Neural cell (in vitro differentiated cells): Measurements from ENCODE around the gene SPOP.

ENCODE experiments used
- EZH2 ChIP-seq: fragments of 200-600, 300-800 bp; shearing (Covaris generic), sonication (generic); IDR thresholded peaks from 2 replicates; pipeline ENCODE4 v1.6.1; 2014; ENCODE audit warnings: antibody characterized with exemption, low read length, borderline replicate concordance, mild to moderate bottlenecking; ENCODE audit not compliant: insufficient read depth, poor library complexity, severe bottlenecking
- POLR2AphosphoS5 ChIP-seq: IDR thresholded peaks from 2 replicates; pipeline ENCODE4 v1.6.1; 2012
- RAD21 ChIP-seq: fragments of 450-650 bp; conservative IDR thresholded peaks from 2 replicates; pipeline ENCODE4 v1.6.1; 2014; ENCODE audit warnings: antibody characterized with exemption, mild to moderate bottlenecking, moderate library complexity
- SMC3 ChIP-seq: fragments of 450-650 bp; conservative IDR thresholded peaks from 2 replicates; pipeline ENCODE4 v1.6.1; 2014; ENCODE audit warnings: antibody characterized with exemption, mild to moderate bottlenecking, moderate library complexity; ENCODE audit not compliant: poor library complexity
- TAF1 ChIP-seq: IDR thresholded peaks from 2 replicates; pipeline ENCODE4 v1.6.1; 2012; ENCODE audit warnings: low read depth
- TF ChIP-seq, protein P1 (sequence below): fragments of 450-650 bp; IDR thresholded peaks from 2 replicates; pipeline ENCODE4 v1.5.1; 2014; ENCODE audit warnings: antibody characterized with exemption, mild to moderate bottlenecking, moderate library complexity; ENCODE audit not compliant: poor library complexity, severe bottlenecking
- TF ChIP-seq, protein P2 (sequence below): IDR thresholded peaks from 2 replicates; pipeline ENCODE4 v1.6.1; 2012; ENCODE audit warnings: borderline replicate concordance

DNA sequence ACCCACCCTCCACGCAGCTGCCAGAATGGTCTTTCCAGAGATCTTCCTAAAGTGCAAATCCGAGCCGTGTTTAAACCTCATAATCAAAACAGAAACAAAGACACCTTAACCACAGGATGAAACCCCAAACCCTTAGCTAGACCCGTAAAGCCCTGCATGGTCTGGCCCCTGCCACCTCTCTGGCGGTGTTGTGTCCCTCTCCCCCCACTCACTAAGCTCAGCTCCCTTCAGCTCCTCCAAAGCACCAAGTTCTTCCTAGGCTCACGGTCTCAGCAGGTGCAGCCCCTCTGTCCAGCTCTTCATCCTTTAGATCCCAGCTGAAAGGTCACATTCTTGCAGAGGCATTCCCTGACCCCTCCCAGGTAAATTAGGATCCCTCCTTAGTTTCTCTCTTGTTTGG, 106.6 kb downstream of the SPOP start:
- TF ChIP-seq, protein P1, sequence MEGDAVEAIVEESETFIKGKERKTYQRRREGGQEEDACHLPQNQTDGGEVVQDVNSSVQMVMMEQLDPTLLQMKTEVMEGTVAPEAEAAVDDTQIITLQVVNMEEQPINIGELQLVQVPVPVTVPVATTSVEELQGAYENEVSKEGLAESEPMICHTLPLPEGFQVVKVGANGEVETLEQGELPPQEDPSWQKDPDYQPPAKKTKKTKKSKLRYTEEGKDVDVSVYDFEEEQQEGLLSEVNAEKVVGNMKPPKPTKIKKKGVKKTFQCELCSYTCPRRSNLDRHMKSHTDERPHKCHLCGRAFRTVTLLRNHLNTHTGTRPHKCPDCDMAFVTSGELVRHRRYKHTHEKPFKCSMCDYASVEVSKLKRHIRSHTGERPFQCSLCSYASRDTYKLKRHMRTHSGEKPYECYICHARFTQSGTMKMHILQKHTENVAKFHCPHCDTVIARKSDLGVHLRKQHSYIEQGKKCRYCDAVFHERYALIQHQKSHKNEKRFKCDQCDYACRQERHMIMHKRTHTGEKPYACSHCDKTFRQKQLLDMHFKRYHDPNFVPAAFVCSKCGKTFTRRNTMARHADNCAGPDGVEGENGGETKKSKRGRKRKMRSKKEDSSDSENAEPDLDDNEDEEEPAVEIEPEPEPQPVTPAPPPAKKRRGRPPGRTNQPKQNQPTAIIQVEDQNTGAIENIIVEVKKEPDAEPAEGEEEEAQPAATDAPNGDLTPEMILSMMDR = no peak
- no peak for TF ChIP-seq RAD21
- no peak for TF ChIP-seq EZH2
- no peak for TF ChIP-seq POLR2AphosphoS5
- TF ChIP-seq TAF1 = no peak
- TF ChIP-seq SMC3 = no peak
- TF ChIP-seq, protein P2, sequence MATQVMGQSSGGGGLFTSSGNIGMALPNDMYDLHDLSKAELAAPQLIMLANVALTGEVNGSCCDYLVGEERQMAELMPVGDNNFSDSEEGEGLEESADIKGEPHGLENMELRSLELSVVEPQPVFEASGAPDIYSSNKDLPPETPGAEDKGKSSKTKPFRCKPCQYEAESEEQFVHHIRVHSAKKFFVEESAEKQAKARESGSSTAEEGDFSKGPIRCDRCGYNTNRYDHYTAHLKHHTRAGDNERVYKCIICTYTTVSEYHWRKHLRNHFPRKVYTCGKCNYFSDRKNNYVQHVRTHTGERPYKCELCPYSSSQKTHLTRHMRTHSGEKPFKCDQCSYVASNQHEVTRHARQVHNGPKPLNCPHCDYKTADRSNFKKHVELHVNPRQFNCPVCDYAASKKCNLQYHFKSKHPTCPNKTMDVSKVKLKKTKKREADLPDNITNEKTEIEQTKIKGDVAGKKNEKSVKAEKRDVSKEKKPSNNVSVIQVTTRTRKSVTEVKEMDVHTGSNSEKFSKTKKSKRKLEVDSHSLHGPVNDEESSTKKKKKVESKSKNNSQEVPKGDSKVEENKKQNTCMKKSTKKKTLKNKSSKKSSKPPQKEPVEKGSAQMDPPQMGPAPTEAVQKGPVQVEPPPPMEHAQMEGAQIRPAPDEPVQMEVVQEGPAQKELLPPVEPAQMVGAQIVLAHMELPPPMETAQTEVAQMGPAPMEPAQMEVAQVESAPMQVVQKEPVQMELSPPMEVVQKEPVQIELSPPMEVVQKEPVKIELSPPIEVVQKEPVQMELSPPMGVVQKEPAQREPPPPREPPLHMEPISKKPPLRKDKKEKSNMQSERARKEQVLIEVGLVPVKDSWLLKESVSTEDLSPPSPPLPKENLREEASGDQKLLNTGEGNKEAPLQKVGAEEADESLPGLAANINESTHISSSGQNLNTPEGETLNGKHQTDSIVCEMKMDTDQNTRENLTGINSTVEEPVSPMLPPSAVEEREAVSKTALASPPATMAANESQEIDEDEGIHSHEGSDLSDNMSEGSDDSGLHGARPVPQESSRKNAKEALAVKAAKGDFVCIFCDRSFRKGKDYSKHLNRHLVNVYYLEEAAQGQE = no peak
